Cardiac muscle cell (in vitro differentiated cells and primary cell): ENCODE measurements around the gene DCAF11. TPM values are rescaled to one million over a fixed set of nuclear protein-coding genes. Genes with fewer than 3 reads are reported as not detected.

Source experiments
- DNase-seq, 2 donors: peaks; one replicate each; pipeline versions ENCODE4 v3.0.0 to v3.0.0-alpha.2; 2010 to 2017; ENCODE audit warnings: low read depth in 1 of 2, low spot score in 1 of 2
- H3K27ac ChIP-seq: fragments of 200-600 bp; sonication (generic); 2 replicates; pipeline ENCODE4 v1.5.1; 2016
- H3K27me3 ChIP-seq: fragments of 200-600 bp; sonication (generic); 2 replicates; pipeline ENCODE4 v1.6.0; 2016; ENCODE audit warnings: control low read depth
- H3K36me3 ChIP-seq: fragments of 200-600 bp; sonication (generic); 2 replicates; pipeline ENCODE4 v1.5.1; 2016; ENCODE audit warnings: control low read depth
- H3K4me1 ChIP-seq: fragments of 200-600 bp; sonication (generic); 2 replicates; pipeline ENCODE4 v1.8.1; 2017; ENCODE audit warnings: low read depth, mild to moderate bottlenecking, mixed run types
- H3K4me3 ChIP-seq: fragments of 200-600 bp; sonication (generic); 2 replicates; pipeline ENCODE4 v1.5.1; 2016; ENCODE audit warnings: mild to moderate bottlenecking
- H3K9me3 ChIP-seq: fragments of 200-600 bp; sonication (generic); 2 replicates; pipeline ENCODE4 v1.5.1; 2017; ENCODE audit warnings: low read depth, mild to moderate bottlenecking, control low read depth
- polyA plus RNA-seq: library from polyadenylated mRNA; unstranded; fragments of >200 nt; fragmentation: Nextera tagmentation; extraction: Ambion mirVana; gene quantifications from 2 replicates; pipeline ENCODE4 v1.2.1, GENCODE V29; 2016
- total RNA-seq: library from RNA; depleted of rRNA; stranded (reverse); fragments of >200 nt; gene quantifications from 2 replicates; pipeline ENCODE4 v1.2.3, GENCODE V29; 2016
- TF ChIP-seq, protein P1 (sequence below): IDR thresholded peaks from 2 replicates; pipeline ENCODE4 v1.5.1; 2012; ENCODE audit warnings: low read depth, mild to moderate bottlenecking, low read length

Gene DCAF11
- total and polyA plus RNA-seq, 2 experiments from 2014 or later = 110 to 317 TPM

DNA sequence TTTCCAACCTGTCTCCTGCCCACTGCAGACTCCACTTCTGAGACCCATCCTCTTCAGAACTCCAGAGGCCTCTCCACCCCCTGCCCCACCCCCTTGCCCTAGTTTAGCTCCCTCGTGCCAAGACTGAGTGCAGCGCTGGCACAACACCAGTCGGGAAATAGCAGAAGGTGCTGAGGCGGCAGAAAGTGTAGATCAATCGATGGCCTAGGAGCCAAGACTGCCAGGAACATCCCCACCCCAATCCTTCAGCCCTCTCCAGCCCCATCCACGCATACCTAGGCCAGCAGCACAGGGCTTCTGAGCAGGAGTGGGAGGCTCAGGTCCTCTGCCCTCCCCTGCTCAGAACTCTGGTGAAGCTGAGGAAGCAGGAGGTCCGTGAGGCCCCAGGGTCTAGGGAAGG is 42.1 kb upstream of the DCAF11 start:
- no peaks in the 10 kb centered on the region for H3K9me3 ChIP-seq
- no peak overlapping the region for H3K4me3 ChIP-seq
- no peaks in the 10 kb centered on the region for H3K36me3 ChIP-seq
- H3K4me1 ChIP-seq = no peaks in the 10 kb centered on the region
- no peak for DNase-seq
- TF ChIP-seq, protein P1, sequence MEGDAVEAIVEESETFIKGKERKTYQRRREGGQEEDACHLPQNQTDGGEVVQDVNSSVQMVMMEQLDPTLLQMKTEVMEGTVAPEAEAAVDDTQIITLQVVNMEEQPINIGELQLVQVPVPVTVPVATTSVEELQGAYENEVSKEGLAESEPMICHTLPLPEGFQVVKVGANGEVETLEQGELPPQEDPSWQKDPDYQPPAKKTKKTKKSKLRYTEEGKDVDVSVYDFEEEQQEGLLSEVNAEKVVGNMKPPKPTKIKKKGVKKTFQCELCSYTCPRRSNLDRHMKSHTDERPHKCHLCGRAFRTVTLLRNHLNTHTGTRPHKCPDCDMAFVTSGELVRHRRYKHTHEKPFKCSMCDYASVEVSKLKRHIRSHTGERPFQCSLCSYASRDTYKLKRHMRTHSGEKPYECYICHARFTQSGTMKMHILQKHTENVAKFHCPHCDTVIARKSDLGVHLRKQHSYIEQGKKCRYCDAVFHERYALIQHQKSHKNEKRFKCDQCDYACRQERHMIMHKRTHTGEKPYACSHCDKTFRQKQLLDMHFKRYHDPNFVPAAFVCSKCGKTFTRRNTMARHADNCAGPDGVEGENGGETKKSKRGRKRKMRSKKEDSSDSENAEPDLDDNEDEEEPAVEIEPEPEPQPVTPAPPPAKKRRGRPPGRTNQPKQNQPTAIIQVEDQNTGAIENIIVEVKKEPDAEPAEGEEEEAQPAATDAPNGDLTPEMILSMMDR = no peak
- H3K27me3 ChIP-seq = no peaks in the 10 kb centered on the region
- no peak overlapping the region for H3K27ac ChIP-seq

DNA sequence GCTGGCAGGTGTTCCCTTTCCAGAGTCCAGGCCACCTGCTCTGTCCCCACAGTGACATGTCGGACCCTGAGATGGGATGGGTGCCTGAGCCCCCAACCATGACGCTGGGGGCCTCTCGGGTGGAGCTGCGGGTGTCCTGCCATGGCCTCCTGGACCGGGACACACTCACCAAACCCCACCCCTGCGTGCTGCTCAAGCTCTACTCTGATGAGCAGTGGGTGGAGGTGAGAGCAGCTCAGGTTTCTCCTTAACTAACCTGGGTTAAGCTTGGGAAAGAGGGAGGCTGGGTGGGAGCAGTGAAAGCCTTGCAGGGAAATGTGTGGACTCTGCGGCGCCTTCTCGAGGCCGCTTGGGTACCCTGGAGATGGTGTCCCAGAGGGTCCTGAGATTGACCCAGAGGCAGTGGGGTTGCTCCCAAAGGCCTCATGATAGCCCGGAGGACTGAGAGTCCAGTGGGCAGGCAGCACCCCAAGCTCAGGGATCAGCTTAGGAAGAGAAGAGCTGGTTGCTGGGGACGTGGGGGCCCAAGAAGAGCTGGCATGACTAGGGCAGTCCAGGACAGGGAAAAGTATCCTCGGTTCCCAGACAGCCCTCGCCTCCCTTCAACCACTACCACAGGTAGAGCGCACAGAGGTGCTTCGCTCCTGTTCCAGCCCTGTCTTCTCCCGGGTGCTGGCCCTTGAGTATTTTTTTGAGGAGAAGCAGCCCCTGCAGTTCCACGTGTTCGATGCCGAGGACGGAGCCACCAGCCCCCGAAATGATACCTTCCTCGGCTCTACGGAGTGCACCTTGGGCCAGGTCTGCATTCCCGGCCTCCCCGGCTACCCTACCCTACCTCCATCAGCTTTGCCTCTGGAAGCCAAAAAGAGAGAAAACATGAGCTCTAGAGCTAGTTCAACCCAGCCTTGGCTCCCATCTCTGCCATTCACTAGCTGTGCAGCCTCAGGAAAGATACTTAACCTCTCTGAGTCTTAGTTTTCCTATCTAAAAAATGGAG is 41.4 kb upstream of the DCAF11 start:
- Histone ChIP-seq H3K27ac (no peak overlapping the region), H3K9me3 (no peaks in the 10 kb centered on the region), H3K4me1 (no peaks in the 10 kb centered on the region), H3K36me3 (no peaks in the 10 kb centered on the region), H3K4me3 (no peak overlapping the region), H3K27me3 (no peaks in the 10 kb centered on the region)
- no peak for DNase-seq
- TF ChIP-seq, protein P1 = no peak

DNA sequence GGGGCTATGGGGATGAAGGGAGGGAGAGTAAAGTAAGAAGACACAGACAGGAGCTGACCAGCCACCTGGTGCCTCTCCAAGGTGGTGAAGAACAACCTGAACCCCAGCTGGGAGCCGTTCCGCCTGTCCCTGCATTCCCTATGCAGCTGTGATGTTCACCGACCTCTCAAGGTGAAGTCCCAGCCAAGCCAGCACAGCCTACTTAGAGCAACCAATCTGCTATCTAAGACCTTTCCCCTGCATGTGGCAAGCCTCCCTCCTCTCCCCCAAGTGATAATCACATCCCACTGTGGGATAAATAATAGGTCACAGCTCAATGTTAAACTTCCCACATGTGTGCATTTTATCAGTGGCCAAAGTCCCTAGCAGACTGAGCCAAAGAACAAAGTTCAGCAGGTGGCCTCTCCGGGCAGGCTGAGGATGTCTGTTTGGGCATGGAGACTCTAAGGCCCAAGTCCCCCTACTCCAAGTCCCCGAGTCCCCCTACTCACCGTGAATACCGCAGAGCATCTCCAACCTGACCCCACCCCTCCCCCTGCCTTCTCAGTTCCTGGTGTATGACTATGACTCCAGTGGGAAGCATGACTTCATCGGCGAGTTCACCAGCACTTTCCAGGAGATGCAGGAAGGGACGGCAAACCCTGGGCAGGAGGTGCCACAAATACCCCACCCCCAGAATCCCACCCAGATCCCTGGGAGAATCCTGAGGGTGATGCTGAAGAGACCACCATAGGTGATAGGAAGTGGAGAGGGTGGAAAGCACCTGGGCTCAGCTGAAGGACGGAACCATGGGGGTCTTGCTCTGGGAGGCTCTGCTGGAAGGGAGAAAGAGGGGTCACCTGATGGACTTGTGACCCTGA is 39.7 kb upstream of the DCAF11 start:
- H3K27me3 ChIP-seq = no peaks in the 10 kb centered on the region
- TF ChIP-seq, protein P1 = no peak
- no peak for DNase-seq

DNA sequence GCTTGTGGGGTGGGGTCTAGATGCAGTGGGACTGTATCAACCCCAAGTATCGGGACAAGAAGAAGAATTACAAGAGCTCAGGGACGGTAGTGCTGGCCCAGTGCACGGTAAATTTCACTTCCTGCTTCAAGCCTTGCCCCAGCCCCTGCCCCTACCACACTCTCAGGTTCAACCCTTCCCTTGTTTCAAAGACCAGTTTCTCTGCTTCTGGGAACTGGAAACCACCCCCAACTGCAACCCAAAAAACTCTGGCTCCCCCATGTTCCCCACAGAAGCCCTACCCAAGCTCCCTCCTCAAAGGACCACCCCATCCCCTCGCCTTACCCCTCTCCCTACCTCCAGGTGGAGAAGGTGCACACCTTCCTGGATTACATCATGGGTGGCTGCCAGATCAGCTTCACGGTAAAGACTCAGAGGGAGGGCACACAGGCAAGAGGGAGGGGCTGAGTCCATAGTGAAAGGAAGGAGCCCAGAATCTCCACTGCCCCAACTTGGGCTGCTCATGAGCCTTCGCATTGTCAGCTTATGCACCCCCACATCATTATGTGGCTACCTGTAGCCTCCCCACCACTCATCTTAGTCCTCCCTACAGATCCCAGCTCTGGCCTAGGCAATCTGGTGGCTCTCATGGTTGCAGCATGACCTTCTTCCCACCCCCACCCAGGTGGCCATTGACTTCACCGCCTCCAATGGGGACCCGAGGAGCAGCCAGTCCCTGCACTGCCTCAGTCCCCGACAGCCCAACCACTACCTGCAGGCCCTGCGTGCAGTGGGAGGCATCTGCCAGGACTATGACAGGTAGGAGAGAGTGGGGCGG is 38.9 kb upstream of the DCAF11 start:
- Histone ChIP-seq H3K36me3 (no peaks in the 10 kb centered on the region), H3K27ac (no peak overlapping the region), H3K4me1 (no peaks in the 10 kb centered on the region), H3K9me3 (no peaks in the 10 kb centered on the region), H3K27me3 (peaks cover 8% of the 10 kb centered on the region), H3K4me3 (no peak overlapping the region)
- no peak for DNase-seq
- TF ChIP-seq, protein P1 = no peak

More for the DNA sequence above, 39.7 kb upstream of the DCAF11 start:
- no peaks in the 10 kb centered on the region for H3K36me3 ChIP-seq
- H3K4me3 ChIP-seq = no peak overlapping the region
- H3K4me1 ChIP-seq = no peaks in the 10 kb centered on the region
- no peak overlapping the region for H3K27ac ChIP-seq
- no peaks in the 10 kb centered on the region for H3K9me3 ChIP-seq

DNA sequence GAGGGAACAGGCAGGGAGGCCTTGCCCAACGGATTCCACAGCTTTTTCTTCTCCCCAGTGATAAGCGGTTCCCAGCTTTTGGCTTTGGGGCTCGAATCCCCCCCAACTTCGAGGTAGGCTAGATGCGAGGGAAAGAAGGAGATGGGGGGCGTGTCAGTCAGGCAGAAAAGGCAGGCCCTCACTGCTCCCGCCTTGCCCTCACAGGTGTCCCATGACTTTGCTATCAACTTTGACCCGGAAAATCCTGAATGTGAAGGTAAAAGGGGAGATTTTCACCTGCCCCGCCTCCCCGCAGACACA is 38.3 kb upstream of the DCAF11 start:
- Histone ChIP-seq H3K4me1 (no peaks in the 10 kb centered on the region), H3K27ac (no peak overlapping the region), H3K9me3 (no peaks in the 10 kb centered on the region), H3K4me3 (no peak overlapping the region), H3K27me3 (peaks cover 8% of the 10 kb centered on the region), H3K36me3 (no peaks in the 10 kb centered on the region)
- no peak for DNase-seq
- TF ChIP-seq, protein P1 = no peak
